HCT116 (cell line): ENCODE data around the gene ATG5. TPM values are rescaled to one million over a fixed set of nuclear protein-coding genes. Genes with fewer than 3 reads are reported as not detected.

Source experiments
- ATAC-seq: fragments of 200-7000 bp; cut with Tn5 transposase; 2 replicates; pipeline ENCODE4 v1.9.1; 2020; ENCODE audit warnings: mild to moderate bottlenecking, moderate library complexity
- BruUV-seq: library from RNA; stranded (reverse); fragments of 400-500 nt; replicated peaks from 2 replicates; lab custom pipeline; 2021; lab: Mats Ljungman, UMichigan
- CTCF ChIA-PET: fragments of 300-600 bp; sonication (Branson Sonifier 250); formaldehyde crosslinking; loops from one replicate; lab custom pipeline; 2021; ENCODE audit warnings: antibody characterized with exemption; lab: Charles Lee
- POLR2A ChIA-PET: fragments of 300-600, 350-600 bp; sonication (Branson Sonifier 250); formaldehyde crosslinking; loops from one replicate; lab custom pipeline; 2021; ENCODE audit warnings: antibody characterized with exemption; lab: Charles Lee
- RAD21 ChIA-PET, 2 experiments: fragments of 300-600 bp; sonication (Branson Sonifier 250); formaldehyde crosslinking; loops; one replicate each; lab custom pipeline; 2023; ENCODE audit warnings: low total read pairs in 2 of 2; ENCODE audit not compliant: uncharacterized antibody in 2 of 2, unreplicated experiment in 2 of 2, low non-redundant PET in 1 of 2; lab: Charles Lee
- DNase-seq: peaks from one replicate; pipeline ENCODE4 v3.0.0-alpha.2; 2010; ENCODE audit warnings: low read depth, low spot score
- H2AFZ ChIP-seq: fragments of 200-600 bp; shearing (Covaris generic), sonication (generic); 2 replicates; pipeline ENCODE4 v1.6.1; 2017; ENCODE audit warnings: low read depth, mixed run types, mixed read lengths, antibody characterized with exemption, low read length; ENCODE audit not compliant: poor library complexity, severe bottlenecking
- H3K27ac ChIP-seq: 2 replicates; pipeline ENCODE4 v1.5.1; 2012; ENCODE audit warnings: low read depth, low read length
- H3K27me3 ChIP-seq: fragments of 200-600 bp; sonication (generic); 2 replicates; pipeline ENCODE4 v1.6.1; 2016; ENCODE audit warnings: mixed run types, low read length, mixed read lengths; ENCODE audit not compliant: insufficient read depth
- H3K36me3 ChIP-seq, 2 experiments: fragments of 200-500 bp in 1 of 2; fragments of 200-600 bp in 1 of 2; sonication (Bioruptor generic) in 1 of 2; sonication (generic) in 1 of 2; 2 replicates each; pipeline versions ENCODE4 v1.5.1 to v1.6.1; 2014 to 2016; ENCODE audit warnings: low read length in 2 of 2, inconsistent platforms in 1 of 2, mixed read lengths in 1 of 2, mixed run types in 1 of 2; ENCODE audit not compliant: insufficient read depth in 2 of 2, control insufficient read depth in 1 of 2
- H3K4me1 ChIP-seq, 2 experiments: fragments of 200-600 bp in 1 of 2; sonication (generic) in 1 of 2; 2 replicates each; pipeline versions ENCODE4 v1.5.1 to v1.6.1; 2012 to 2017; ENCODE audit warnings: low read length in 2 of 2, inconsistent platforms in 1 of 2, mild to moderate bottlenecking in 1 of 2, mixed read lengths in 1 of 2, mixed run types in 1 of 2, moderate library complexity in 1 of 2; ENCODE audit not compliant: insufficient read depth in 2 of 2, control insufficient read depth in 1 of 2
- H3K4me2 ChIP-seq: fragments of 200-600 bp; sonication (generic); 2 replicates; pipeline ENCODE4 v1.6.1; 2017; ENCODE audit warnings: mixed run types, low read length, mixed read lengths
- H3K4me3 ChIP-seq, 2 experiments: fragments of 200-600 bp in 1 of 2; sonication (generic) in 1 of 2; replicated peaks in 1 of 2; 2 replicates each; pipeline ENCODE4 v1.5.1; 2011 to 2016; ENCODE audit warnings: low read length in 2 of 2, control low read depth in 1 of 2, low read depth in 1 of 2, mild to moderate bottlenecking in 1 of 2, mixed read lengths in 1 of 2, mixed run types in 1 of 2
- H3K79me2 ChIP-seq: fragments of 200-600 bp; sonication (generic); 2 replicates; pipeline ENCODE4 v1.6.1; 2017; ENCODE audit warnings: mild to moderate bottlenecking, mixed run types, low read length, moderate library complexity, mixed read lengths; ENCODE audit not compliant: insufficient read depth
- H3K9ac ChIP-seq: fragments of 200-600 bp; sonication (generic); 2 replicates; pipeline ENCODE4 v1.6.1; 2016; ENCODE audit warnings: low read length, mixed read lengths
- H3K9me2 ChIP-seq: fragments of 200-600 bp; sonication (generic), shearing (Covaris generic); 2 replicates; pipeline ENCODE4 v1.6.1; 2017; ENCODE audit warnings: mixed run types, mild to moderate bottlenecking, moderate library complexity; ENCODE audit not compliant: insufficient read depth
- H3K9me3 ChIP-seq, 2 experiments: fragments of 200-500 bp in 1 of 2; fragments of 200-600 bp in 1 of 2; sonication (Bioruptor generic) in 1 of 2; sonication (generic) in 1 of 2; 2 replicates each; pipeline ENCODE4 v1.6.1; 2014 to 2017; ENCODE audit warnings: low read length in 2 of 2, mixed read lengths in 2 of 2, inconsistent platforms in 1 of 2, low read depth in 1 of 2, mild to moderate bottlenecking in 1 of 2, mixed run types in 1 of 2, moderate library complexity in 1 of 2; ENCODE audit not compliant: control insufficient read depth in 1 of 2, insufficient read depth in 1 of 2
- H4K20me1 ChIP-seq: fragments of 200-600 bp; sonication (generic), shearing (Covaris generic); 2 replicates; pipeline ENCODE4 v1.6.1; 2017; ENCODE audit warnings: mixed run types, mild to moderate bottlenecking, moderate library complexity; ENCODE audit not compliant: insufficient read depth
- ATF3 ChIP-seq: IDR thresholded peaks from 2 replicates; pipeline ENCODE4 v1.6.1; 2012
- EGR1 ChIP-seq: IDR thresholded peaks from 2 replicates; pipeline ENCODE4 v1.6.1; 2012; ENCODE audit warnings: low read depth
- ELF1 ChIP-seq: IDR thresholded peaks from 2 replicates; pipeline ENCODE4 v1.6.1; 2012; ENCODE audit warnings: low read depth, borderline replicate concordance
- EZH2 ChIP-seq: fragments of 200-600 bp; sonication (generic); IDR thresholded peaks from 2 replicates; pipeline ENCODE4 v1.6.1; 2017; ENCODE audit warnings: antibody characterized with exemption, mixed run types
- EZH2phosphoT487 ChIP-seq: fragments of 200-600 bp; IDR thresholded peaks from 2 replicates; pipeline ENCODE4 v1.6.1; 2018; ENCODE audit warnings: antibody characterized with exemption, borderline replicate concordance
- FOSL1 ChIP-seq: IDR thresholded peaks from 2 replicates; pipeline ENCODE4 v1.6.1; 2012; ENCODE audit warnings: low read depth
- MAX ChIP-seq: IDR thresholded peaks from 2 replicates; pipeline ENCODE4 v1.6.1; 2012
- POLR2A ChIP-seq: IDR thresholded peaks from 2 replicates; pipeline ENCODE4 v1.7.0; 2011; ENCODE audit warnings: borderline replicate concordance; ENCODE audit not compliant: insufficient read depth, insufficient read length; ENCODE audit errors: extremely low read depth
- POLR2AphosphoS5 ChIP-seq: IDR thresholded peaks from 2 replicates; pipeline ENCODE4 v1.6.1; 2011; ENCODE audit warnings: mild to moderate bottlenecking, low read depth, low read length, moderate library complexity
- RAD21 ChIP-seq: IDR thresholded peaks from 2 replicates; pipeline ENCODE4 v1.6.1; 2012; ENCODE audit warnings: low read depth, mild to moderate bottlenecking
- REST ChIP-seq: IDR thresholded peaks from 2 replicates; pipeline ENCODE4 v1.6.1; 2012; ENCODE audit warnings: low read depth
- SIN3A ChIP-seq: IDR thresholded peaks from 2 replicates; pipeline ENCODE4 v1.6.1; 2012; ENCODE audit warnings: low read depth
- SRF ChIP-seq: IDR thresholded peaks from 2 replicates; pipeline ENCODE4 v1.6.1; 2012; ENCODE audit warnings: low read depth
- ZBTB33 ChIP-seq: IDR thresholded peaks from 2 replicates; pipeline ENCODE4 v1.6.1; 2011; ENCODE audit warnings: mild to moderate bottlenecking, low read length, moderate library complexity; ENCODE audit not compliant: insufficient replicate concordance; ENCODE audit errors: extremely low read depth
- ZFX ChIP-seq: fragments of 450-650 bp; IDR thresholded peaks from 2 replicates; pipeline ENCODE4 v1.6.1; 2017
- intact Hi-C: fragments of 100-400 bp; cut with micrococcal nuclease; formaldehyde crosslinking; loops from 2 replicates; pipeline ENCODE4 v1.10.0; 2022
- total RNA-seq: library from RNA; stranded (reverse); gene quantifications from one replicate; pipeline ENCODE4 v1.2.1, GENCODE V29; 2021; ENCODE audit not compliant: unreplicated experiment

The ATG5 gene
- total RNA-seq, 1 experiment from 2014 or later: 39.6 TPM

- DNase-seq: no peak
- POLR2A ChIA-PET: no interaction called here
- H3K9ac ChIP-seq: no peak overlapping the region
These were observed 165.4 kb downstream of the ATG5 start for GRCh38 chr6:106160189-106160588.

More at GRCh38 chr6:106160189-106160588, 165.4 kb downstream of the ATG5 start:
- no peaks in the 10 kb centered on the region for H3K79me2 ChIP-seq
- peak overlapping the region; percentile 49 for H3K4me2 ChIP-seq
- no peaks in the 10 kb centered on the region for H3K36me3 ChIP-seq
- no peaks in the 10 kb centered on the region for H4K20me1 ChIP-seq
- no peak overlapping the region for H3K27ac ChIP-seq
- no peak overlapping the region for H3K4me3 ChIP-seq
- CTCF ChIA-PET: interaction anchor here (2.0 kb wide), 1 partner anchor 19 kb away, joined by 7 read pairs; no protein-coding TSS in a partner anchor
- no TSS peak for BruUV-seq
- H3K9me3 ChIP-seq: no peaks in the 10 kb centered on the region
- H3K9me2 ChIP-seq: no peaks in the 10 kb centered on the region
- RAD21 ChIA-PET: no interaction called here
- H3K4me1 ChIP-seq: peaks cover 0 to 17% of the 10 kb centered on the region in 2 experiments; a peak in 2 of 4 replicates
- no peaks in the 10 kb centered on the region for H3K27me3 ChIP-seq
- TF ChIP-seq ATF3: no peak
- TF ChIP-seq MAX: no peak
- no peak for TF ChIP-seq RAD21
- no peak for TF ChIP-seq SIN3A
- TF ChIP-seq SRF: no peak
- TF ChIP-seq EZH2phosphoT487: no peak
- TF ChIP-seq ELF1: no peak
- no peak for TF ChIP-seq ZBTB33
- no peak for TF ChIP-seq ZFX
- TF ChIP-seq REST: no peak
- no peak for TF ChIP-seq EGR1
- no peak for TF ChIP-seq POLR2A
- TF ChIP-seq FOSL1: no peak
- no peak for TF ChIP-seq EZH2
- no peak for TF ChIP-seq POLR2AphosphoS5
- ATAC-seq: no peak
- intact Hi-C loops: no loop called here
- peak overlapping the region; percentile 27 for H2AFZ ChIP-seq
